HG02798 (cell line): ENCODE results near the gene PMPCA.
"Not testable (repeated sequence)": the region's sequence is repeated elsewhere in the genome, so short reads cannot be mapped to it uniquely, and the experiment has no call there.

Experiments
- ATAC-seq: cut with Tn5 transposase; IDR thresholded peaks from one replicate; pipeline ENCODE4 v1.9.1; 2021; ENCODE audit warnings: mild to moderate bottlenecking; ENCODE audit not compliant: unreplicated experiment, poor library complexity

Gene PMPCA

GRCh38 chr9:136392538-136393449, 17.7 kb upstream of the PMPCA start:
- no peak for ATAC-seq

GRCh38 chr9:136393531-136393930, 16.9 kb upstream of the PMPCA start:
- ATAC-seq, result no peak

- no peak for ATAC-seq
These were observed 16.0 kb upstream of the PMPCA start for GRCh38 chr9:136394312-136395019.

- ATAC-seq, result no peak
These were observed 15.5 kb upstream of the PMPCA start for GRCh38 chr9:136395020-136395340.

- ATAC-seq, result no peak
These were observed 14.9 kb upstream of the PMPCA start for GRCh38 chr9:136395345-136396218.

GRCh38 chr9:136396219-136396515, 14.3 kb upstream of the PMPCA start:
- no peak for ATAC-seq

GRCh38 chr9:136397643-136398042, 12.8 kb upstream of the PMPCA start:
- no peak for ATAC-seq

GRCh38 chr9:136398286-136398685, 12.2 kb upstream of the PMPCA start:
- ATAC-seq, result no peak

GRCh38 chr9:136399176-136400037, 11.1 kb upstream of the PMPCA start:
- ATAC-seq, result peak; percentile 25

GRCh38 chr9:136400038-136400834, 10.2 kb upstream of the PMPCA start, which contains the start of gene SNAPC4:
Gene SNAPC4 (minus strand): TSS chr9:136400170. CDS start chr9:136398428, 1,742 bp downstream.
- ATAC-seq, result peak; percentile 78

GRCh38 chr9:136401173-136401922, 9.1 kb upstream of the PMPCA start:
- ATAC-seq, result no peak

- no peak for ATAC-seq
These were observed 8.4 kb upstream of the PMPCA start for GRCh38 chr9:136402067-136402466.

GRCh38 chr9:136403538-136403914, 6.9 kb upstream of the PMPCA start:
- ATAC-seq, result peak; percentile 34

- ATAC-seq, result no peak
These were observed 6.3 kb upstream of the PMPCA start for GRCh38 chr9:136403915-136404800.

- no peak for ATAC-seq
These were observed 5.7 kb upstream of the PMPCA start for GRCh38 chr9:136404801-136405136.

GRCh38 chr9:136405481-136405880, 5.0 kb upstream of the PMPCA start:
- ATAC-seq, result no peak

- ATAC-seq, result not testable (repeated sequence)
These were observed 4.6 kb upstream of the PMPCA start for GRCh38 chr9:136405904-136406303.

- ATAC-seq, result not testable (repeated sequence)
These were observed 3.4 kb upstream of the PMPCA start for GRCh38 chr9:136407061-136407460.
